Hematopoietic multipotent progenitor cell treated with erythropoietin and hydrocortisone succinate and interleukin-3 and kit ligand, for 15 days (in vitro differentiated cells): Measurements from ENCODE around the gene STARD3.

Experiments used
- DNase-seq: peaks from one replicate; pipeline ENCODE4 v3.0.0-alpha.2; 2015; ENCODE audit warnings: low spot score

Gene STARD3

DNA sequence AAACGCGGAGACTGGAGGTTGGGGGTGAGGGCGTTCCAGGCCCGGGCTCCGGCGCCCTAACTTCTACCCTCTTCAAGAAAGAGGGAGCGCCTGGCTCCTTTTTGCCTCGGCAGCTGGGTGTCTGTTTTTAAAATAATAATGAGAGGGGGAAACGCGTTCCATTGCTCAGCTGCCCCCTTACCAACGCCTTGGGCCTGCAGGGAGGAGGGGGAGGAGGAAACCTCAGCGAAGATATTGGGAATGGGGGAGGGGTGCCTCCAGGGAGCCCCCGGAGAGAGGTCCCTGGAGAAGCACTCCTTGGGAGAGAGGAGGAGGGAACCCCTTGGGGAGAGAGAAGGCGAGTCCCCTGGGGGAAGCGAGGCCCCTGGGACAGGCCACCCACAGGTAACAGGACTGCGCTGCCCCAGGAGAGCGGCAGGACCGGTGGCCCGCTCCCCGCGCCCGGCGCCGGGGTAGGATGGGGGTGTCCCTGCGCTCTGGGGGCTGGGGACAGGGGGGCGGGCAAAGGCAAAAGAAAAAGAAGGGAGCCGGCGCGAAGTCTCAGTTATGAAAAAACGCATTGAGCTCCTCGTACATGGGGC lies 31.9 kb upstream of the STARD3 start:
- DNase-seq, result no peak

DNA sequence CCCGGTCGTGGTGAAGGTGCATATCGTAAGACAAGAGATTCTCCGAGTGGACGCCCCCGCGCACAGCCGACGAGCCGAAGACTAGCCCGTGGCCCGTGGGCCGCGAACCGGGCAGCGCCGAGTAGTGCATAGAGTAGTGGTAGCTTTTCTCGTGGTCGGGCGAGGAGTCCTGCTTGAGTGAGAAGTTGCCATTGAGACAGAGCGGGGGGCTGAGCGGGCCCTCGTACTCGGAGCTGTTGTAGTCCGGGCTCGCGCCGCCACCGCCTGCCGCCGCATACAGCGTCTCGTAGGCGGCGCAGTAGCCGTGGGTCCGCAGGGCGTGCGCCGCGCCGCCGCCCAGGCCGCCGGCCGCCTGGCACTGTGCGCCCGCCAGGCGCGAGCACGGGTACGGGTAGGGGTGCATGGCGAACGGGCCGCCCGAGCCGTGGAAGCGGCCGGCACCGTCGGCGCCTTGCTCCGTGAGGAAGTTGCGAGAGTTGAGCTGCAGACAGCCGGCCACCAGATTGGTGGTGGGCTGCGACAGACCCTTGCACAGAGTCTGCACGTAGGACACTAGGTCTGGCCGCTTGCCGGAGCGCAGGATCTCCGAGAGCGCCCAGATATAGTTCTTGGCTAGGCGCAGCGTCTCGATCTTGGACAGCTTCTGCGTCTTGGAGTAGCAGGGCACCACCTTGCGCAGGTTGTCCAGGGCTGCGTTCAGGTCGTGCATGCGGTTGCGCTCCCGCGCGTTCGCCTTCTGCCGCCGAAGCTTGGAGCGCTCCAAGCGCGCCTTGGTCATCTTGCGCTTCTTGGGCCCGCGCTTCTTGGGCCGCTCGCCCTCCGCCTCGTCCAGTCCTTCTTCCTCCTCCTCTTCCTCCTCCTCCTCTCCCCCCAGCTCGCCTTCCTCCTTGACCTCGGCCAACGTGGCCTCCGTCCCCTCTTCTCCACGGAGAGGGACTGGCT lies 31.2 kb upstream of the STARD3 start:
- DNase-seq, result no peak

GRCh38 chr17:39606434-39607056 lies 30.4 kb upstream of the STARD3 start:
- no peak for DNase-seq

DNA sequence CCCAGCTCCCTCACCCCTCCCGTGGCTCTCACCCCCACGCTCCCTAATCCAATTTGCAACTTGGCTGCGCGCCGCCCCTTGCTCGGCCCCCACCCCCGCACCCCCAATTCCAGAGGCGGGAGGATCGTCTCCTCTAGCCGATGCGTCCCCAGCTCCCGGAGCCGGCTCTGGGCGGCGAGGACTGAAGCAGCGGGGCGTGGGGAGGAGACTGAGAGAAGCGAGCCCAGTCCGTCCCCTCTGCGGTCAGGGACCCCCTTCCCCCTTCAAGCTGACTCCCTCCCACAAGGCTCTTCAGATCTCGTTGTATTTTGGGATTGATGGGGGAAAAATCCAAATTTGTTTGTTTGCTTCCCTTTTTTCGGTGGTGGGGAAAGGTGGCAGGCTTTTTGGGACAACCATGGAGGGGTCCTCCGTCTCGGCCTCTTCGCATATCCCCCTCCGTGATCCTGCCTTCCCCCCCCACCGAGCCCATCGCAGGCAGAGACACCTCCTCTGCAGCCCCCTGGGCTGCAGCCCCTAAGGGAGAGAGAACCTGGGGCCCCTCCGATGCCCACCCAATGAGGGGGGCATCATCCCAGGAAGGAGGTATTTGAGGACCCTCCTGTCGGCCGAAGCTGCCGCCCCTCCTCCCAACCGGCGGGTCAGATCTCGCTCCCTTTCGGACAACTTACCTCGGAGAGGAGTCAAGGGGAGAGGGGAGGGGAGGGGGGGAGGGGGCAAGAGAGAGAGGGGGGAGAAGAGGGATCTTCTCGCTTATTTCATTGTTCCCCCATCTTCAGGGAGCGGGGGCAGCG lies 29.7 kb upstream of the STARD3 start:
- no peak for DNase-seq

- DNase-seq, result no peak
These were observed 29.2 kb upstream of the STARD3 start, which contains the start of gene NEUROD2 for GRCh38 chr17:39607851-39608130. NEUROD2 (minus strand) TSS chr17:39607920; CDS start chr17:39606599, 1,321 bp downstream.

DNA sequence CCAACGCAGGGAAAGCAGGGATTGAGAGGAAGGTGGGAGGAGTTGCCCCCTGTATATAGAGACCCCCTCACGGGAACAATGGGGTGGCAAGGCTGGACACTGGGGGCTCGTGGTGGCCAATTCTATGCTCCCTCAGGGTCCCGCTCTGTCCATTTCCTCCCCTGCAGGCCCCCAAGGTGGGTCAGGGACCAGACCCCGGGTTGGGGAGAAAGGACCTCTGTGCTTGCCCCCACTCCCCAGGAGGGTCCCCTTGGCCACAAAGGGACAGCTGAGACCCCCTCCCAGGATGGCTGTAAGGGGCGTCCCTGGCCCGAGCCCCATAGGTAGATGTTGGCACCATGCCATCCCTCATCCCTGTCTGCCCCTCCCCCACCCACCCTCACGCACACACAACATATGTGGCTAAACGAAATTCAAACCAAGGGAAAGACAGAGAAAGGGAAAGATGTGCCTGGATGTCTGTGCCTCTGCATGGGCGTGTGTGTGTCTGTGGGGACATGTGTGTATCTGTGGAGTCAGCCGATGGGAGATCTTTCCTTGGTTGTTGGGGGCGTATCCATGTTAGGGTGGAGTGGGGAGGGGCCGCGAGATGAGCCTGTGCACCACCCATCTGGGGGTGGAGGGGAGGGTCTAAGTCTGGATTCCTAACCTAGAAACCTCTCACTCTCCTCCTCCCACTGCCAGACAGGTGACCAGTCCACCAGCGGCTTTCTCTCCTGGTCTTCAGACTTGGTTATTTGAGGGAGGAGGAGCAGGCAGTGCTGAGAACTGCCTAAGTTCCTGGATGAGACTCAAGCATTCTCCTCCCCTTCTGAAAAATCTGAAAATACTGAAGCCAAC lies 28.6 kb upstream of the STARD3 start:
- no peak for DNase-seq

DNA sequence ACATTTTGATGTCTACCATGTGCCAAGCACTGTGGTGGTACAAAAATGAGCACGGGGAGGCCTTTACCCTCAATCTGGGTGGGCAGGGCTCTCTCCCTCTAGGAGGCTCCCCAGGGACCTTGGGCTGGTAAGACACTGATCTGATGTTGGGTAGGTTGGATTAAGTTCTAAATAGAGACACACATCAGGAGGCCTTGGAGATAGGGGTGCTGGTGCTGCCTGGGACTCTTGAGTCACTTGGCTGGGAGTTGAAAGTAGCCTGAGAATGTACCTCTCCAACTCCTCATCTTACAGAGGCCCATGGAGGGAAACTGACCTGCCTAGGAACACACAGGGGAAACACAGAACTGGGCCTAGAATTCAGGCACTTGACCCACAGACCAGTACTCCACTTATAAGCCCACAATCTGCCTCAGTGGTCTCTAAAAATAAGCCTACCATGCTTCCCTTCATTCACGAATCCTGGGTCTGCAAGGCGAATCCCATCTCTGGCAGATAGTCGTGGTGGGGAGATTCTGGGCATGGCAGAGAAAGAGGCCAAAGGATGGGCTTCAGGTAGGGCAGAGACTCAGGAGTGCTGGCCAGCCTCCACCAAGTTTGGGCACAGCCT lies 27.4 kb upstream of the STARD3 start:
- no peak for DNase-seq

DNA sequence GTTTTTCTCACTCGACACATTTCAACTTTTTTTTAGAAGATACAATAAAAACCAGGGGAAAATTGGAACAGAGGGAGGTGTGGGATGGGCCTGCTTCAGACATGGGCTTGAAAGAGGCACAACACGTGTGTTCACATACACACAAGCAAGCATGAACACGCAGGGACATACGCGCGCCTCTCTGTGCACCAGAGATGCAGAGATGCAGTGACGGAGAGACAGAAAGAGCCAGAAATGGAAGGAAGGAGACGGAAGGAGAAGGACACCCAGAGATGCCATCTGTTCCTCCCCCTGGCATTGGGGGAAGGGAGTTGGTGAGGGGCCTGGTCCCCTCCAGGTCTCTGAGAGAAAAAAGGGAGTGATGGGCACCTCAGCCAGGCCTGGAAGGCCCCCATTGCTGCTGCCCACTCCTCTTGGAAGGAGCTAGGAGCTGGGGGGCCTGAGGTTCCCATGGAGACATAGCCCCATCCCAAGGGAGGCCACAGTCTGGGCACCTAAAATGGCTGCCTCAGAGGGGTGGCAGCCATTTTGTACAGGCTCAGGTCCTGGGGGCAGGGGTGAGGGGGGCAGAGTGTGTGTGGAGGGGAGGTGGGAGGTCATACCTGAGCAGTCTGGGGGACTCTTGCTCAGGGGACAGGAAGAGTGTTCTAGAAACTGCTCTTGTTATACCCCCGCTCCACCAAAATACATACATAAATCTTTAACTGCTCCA lies 25.4 kb upstream of the STARD3 start:
- DNase-seq, result no peak

DNA sequence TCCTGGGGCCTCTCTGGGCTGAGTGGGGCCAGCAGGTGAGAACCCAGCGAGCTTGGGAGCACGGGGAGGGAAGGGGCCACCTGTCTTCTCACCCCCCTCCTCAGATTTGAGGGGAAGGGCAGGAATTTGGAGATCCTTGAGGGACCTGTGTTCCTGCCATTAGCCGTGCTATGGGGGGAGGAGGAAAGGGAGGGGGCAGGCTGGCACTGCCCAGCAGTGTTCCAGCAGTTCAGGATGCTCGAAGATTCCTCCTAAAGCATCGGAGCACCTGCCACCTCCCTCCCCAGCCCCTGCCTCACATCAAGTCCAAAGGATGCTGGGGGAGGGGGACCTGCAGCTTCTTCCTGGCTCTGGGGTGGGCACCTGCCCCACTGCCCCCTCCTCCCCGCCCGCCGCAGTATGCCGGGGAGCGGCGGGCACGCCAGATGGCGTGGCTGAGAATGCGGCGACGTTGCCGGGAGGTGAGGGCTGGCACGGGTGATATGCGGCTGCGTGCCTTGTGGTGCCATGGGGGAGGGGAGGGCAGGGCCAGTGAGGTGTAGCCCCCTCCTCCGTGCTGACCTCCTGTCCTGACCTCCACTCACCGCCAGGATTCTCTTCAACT lies 24.6 kb upstream of the STARD3 start:
- no peak for DNase-seq

- DNase-seq, result no peak
These were observed 23.9 kb upstream of the STARD3 start for GRCh38 chr17:39612935-39613464.

- DNase-seq, result no peak
These were observed 22.3 kb upstream of the STARD3 start for GRCh38 chr17:39614545-39615157.

- no peak for DNase-seq
These were observed 21.5 kb upstream of the STARD3 start for GRCh38 chr17:39615434-39615833.

DNA sequence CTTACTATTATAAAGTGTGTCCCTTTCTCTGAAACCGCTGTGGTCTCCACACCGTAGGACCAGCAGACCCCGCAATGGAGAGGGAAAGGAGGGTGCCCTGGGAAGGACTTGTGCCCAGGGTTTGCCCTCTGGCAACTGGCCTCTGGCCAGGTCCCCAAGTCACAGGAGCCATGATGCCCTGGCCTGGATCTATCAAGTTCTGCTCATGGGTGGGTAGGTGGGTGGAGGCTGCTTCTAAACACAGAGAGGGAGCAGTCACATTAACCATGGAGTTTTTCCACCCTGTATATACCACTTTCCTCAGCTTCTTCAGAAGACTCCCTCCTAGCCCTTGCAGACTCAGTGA lies 19.9 kb upstream of the STARD3 start:
- no peak for DNase-seq

DNA sequence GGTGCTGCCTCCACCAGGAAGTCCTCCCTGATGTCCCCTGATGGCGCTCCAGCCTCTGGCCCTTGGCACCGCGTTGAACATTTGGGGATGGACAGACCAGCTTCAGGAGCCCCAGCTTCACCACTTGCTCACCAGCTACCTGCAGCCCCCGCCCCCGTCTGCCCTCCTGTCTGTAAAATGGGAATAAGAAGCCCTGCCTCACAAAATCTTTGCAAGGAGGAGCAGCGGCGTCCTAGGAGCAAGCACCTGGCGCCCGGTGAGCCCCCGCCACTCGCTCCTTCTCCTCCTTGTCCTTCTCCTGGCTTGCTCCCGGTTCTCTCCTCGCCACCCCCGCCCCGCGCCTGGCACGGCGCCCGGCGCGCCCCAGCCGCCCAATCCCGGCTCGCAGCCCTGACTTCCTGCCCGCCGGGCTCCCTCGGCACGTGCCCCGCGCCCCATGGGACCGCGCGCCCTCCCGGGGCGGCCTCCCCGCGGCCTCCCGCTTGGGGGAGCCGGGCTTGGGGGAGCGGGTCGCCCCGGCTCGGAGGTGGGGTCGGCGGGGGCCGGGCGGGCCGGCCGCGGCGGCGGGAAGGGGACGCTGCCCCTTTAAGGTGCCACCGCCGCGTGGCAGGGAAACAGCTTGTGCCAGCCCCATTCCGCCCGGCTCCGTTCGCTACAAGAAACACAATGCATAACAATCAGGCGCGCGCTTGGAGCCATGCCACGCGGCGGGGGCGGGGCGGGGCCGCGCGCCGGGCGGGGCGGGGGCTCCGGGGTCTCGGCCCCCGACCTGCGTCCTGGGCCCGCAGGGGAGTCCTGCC lies 19.3 kb upstream of the STARD3 start:
- DNase-seq, result no peak

- no peak for DNase-seq
These were observed 18.6 kb upstream of the STARD3 start for GRCh38 chr17:39618246-39618913.

DNA sequence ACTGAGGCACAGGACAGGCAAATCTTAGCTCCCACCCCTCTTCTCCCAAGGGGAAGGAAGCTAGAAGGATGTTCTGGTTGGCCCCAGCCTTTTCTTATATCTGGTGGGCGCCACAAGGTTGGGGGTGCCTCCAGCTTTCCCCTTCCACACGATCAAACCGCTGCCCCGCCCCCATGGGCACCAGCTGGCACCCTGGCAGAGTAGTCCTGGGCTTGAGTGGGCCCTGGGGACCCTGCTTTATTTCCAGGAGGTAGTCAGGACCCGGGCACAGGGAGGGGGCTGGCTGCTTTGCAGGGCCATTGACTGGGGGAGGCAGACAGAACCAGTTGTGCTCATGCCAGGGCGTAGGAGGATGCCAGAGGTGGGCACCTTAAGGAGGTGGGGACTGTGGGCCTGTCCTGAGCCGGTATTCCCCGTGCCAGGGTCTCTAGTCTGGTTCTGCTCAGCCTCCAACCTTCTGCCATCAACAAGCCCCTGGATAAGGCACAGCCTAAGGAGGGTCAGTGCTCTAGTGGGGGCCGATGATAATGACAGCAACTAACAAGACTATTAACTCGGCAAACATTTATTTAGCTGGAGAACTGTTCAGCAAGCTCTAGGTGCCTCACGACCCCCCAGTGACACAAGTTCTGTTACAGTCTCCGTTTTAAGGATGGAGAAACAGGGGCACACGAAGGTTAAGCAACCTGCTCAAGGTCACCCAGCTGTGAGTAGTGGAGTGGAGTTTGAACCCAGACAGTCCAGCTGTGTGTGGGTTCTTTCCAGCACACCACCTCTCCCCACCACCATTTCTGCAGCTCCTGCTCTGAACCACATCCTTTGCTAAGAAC lies 17.8 kb upstream of the STARD3 start:
- DNase-seq, result no peak

DNA sequence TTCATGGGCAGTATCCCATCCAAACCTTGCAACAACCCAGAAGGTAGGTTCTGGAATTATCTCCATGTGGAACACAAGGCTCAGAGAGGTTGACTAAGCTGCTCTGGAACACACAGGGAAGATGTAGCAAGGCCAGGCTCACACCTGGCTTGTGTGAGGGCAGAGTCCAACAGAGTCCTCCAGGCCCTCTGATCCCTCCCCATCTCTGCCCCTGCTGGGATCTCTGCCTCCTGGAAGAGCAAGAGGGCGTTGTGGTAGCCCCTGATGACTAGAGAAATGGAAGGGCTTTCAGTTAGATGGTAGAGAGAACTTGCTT lies 17.2 kb upstream of the STARD3 start:
- no peak for DNase-seq
